ENCODE measurements around the gene MLPH. TPM values are rescaled to one million over a fixed set of nuclear protein-coding genes. Genes with fewer than 3 reads are reported as not detected.

The MLPH gene
- total RNA-seq, 1 donor from 2014 or later, result 73.5 TPM

DNA sequence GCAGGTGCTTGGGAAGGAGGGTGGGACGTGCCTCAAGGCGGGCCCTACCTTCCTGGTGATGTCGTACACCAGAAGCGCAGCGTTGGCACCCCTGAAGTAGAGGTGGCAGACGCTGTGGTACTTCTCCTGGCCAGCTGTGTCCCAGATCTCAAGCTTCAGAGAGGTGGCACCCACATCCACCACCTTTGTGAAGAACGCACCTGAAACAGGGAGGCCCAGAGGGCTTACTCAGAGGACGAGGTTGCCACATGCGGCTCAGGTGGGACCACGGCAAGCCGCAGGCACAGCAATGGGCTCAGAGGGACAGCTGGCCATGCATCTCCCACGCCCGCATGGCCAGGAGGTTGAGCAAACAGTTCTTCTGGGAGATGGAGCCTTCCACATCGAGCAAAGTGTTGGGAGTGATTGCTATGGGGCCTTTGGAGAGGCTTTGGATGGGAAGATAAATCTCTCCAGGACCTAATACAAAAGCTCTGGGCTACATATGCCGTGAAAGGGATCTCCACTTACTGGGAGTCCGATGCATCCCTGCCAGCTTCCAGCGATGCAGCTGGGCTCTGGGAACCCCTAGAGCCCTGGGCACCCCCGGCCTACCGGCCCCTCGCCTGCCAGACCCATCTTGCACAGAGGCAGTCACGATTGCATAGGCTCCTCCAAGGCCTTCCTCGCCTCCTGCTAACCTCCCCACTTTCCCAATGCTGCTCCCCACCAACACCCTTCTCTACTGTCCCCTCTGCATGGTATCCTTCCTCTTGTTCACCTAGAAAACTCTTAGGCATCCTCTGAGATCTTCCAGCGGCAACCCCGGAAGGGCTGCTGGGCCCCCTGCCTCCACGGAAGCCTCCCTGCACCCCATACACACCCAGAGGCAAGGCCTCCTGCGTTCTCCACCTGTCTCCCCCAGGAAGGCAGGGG, 91.2 kb downstream of the MLPH start:
- Histone ChIP-seq H3K4me1 (peaks cover 42% of the 10 kb centered on the region), H3K27me3 (ENCODE audit: low read depth) (no peaks in the 10 kb centered on the region), H3K9me3 (replicated peaks) (no peaks in the 10 kb centered on the region), H3K4me3 (no peak overlapping the region), H3K27ac (replicated peaks) (no peak overlapping the region), H3K36me3 (no peaks in the 10 kb centered on the region)
- DNase-seq, result no peak
- intact Hi-C loops (cut with micrococcal nuclease), result no loop called here
- TF ChIP-seq, protein P1, sequence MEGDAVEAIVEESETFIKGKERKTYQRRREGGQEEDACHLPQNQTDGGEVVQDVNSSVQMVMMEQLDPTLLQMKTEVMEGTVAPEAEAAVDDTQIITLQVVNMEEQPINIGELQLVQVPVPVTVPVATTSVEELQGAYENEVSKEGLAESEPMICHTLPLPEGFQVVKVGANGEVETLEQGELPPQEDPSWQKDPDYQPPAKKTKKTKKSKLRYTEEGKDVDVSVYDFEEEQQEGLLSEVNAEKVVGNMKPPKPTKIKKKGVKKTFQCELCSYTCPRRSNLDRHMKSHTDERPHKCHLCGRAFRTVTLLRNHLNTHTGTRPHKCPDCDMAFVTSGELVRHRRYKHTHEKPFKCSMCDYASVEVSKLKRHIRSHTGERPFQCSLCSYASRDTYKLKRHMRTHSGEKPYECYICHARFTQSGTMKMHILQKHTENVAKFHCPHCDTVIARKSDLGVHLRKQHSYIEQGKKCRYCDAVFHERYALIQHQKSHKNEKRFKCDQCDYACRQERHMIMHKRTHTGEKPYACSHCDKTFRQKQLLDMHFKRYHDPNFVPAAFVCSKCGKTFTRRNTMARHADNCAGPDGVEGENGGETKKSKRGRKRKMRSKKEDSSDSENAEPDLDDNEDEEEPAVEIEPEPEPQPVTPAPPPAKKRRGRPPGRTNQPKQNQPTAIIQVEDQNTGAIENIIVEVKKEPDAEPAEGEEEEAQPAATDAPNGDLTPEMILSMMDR (IDR thresholded peaks at IDR 0.05; ENCODE audit: borderline replicate concordance), result no peak

DNA sequence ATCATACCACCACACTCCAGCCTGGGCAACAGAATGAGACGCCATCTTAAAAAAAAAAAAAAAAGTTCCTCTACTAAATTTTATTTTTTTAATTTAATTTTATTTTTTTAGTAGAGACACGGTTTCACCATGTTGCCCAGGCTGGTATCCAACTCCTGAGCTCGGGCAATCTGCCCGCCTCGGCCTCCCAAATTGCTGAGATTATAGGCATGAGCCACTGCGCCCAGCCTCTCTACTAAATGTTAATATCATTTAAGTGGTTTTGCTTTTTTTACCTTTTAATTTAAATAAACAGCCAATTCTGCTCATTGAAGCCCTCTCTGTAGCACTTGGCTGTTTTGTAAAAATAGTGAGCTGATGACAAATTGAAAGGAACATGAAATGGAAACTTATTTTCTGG, 94.3 kb downstream of the MLPH start:
- Histone ChIP-seq H3K4me1 (peaks cover 32% of the 10 kb centered on the region), H3K27me3 (ENCODE audit: low read depth) (no peaks in the 10 kb centered on the region), H3K4me3 (no peak overlapping the region), H3K27ac (replicated peaks) (peak overlapping the region; percentile 88), H3K9me3 (replicated peaks) (no peaks in the 10 kb centered on the region), H3K36me3 (no peaks in the 10 kb centered on the region)
- intact Hi-C loops (cut with micrococcal nuclease), result loop anchor here (5.0 kb wide), 1 partner anchor 166 kb away; no protein-coding TSS in a partner anchor
- TF ChIP-seq, protein P1 (IDR thresholded peaks at IDR 0.05; ENCODE audit: borderline replicate concordance), result no peak
- DNase-seq, result no peak

DNA sequence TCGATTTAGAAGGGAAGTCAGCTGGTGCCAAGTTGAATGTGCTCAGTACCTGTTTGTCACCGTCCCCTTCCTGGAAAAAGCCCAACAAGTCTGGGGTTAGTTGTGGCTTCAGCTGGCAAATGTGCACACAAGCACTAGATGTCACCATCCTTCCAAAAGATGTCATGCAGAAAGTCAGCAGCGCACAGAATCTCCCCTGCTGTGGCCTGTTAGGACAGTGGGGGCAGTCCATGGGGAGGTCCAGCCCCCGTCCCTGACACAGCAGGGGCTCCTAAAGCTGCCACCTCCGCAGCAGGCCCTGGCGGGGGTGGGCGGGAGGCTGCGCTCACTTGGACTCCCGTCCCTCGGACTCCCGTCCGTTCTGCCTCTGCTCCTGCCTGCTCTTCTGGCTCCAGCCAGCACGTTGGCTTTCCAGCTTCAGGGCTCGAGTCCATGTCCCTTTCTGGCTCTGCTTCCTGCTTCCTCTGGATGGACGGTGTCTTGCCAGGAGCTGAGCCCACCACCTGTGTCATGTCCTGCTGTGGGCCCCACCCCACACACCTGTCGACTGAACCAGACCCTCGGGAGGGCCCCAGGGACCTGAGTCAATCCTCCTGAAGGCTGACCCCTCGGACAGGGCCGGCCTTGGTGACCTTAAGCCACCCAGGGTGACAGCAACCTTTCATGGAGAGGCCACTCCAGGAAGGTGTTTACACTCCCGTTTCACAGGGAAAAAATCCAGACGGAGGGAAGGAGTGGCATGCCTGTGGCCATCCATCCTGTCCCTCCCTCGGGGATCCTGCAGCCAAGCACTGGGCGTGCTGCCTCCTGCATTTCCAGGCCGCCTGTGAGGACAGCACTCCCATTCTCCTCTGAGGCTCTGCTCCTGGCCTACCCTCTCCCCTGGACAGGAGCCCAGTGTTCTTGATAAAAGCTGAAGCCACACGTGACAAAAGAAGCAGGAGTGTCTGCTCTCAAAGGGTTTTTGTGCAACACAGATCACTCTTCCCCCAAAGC, 95.0 kb downstream of the MLPH start:
- Histone ChIP-seq H3K27me3 (ENCODE audit: low read depth) (no peaks in the 10 kb centered on the region), H3K4me3 (peak overlapping the region; percentile 46), H3K27ac (replicated peaks) (peak overlapping the region; percentile 88), H3K4me1 (peaks cover 34% of the 10 kb centered on the region), H3K36me3 (no peaks in the 10 kb centered on the region), H3K9me3 (replicated peaks) (no peaks in the 10 kb centered on the region)
- TF ChIP-seq, protein P1 (IDR thresholded peaks at IDR 0.05; ENCODE audit: borderline replicate concordance), result peak; percentile 68
- intact Hi-C loops (cut with micrococcal nuclease), result loop anchor here (5.0 kb wide), 1 partner anchor 165 kb away; no protein-coding TSS in a partner anchor
- DNase-seq, result peak; percentile 81

DNA sequence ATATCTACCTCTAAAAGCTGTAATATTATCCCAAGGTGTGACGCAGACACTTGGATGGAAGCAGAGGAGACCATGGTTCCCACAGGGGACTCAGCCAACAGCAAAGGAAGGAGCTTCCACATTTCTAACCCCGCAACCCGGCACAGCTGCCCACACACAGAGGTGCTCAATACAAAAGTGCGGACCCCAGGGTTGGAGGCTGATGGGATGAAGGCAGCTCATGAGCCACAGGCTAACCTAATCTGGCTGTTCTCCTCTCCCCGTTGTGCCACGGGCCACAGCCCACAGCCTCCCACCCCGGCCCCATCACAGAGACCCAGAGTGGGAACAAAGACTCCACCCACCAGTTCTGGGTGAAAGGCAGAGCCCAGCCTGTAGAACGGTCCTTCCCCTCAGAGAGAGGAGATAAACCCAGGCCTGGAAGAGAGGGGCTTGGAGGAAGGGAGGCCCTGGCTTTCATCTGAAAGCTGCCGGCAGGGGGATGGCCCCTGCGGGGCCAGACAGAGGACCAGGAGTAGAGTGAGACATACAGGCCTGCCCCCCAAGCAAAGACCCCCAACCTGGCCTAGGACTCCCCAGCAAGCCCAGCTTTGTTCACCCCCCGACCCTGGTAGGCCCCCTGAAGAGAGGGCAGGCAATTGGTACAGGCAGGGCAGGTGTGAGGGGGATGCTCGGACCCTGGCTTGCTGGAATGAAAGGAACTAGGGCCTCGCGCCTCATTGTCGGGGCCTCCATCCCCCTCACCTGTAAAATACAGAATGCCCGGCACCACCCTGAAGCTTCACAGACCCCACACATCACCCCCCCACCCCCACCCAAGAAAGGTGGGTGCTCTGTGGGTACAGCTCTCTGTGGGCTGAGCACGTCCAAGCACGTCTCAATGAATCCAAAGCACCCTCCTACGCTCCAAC, 96.6 kb downstream of the MLPH start:
- H3K36me3 ChIP-seq, result no peaks in the 10 kb centered on the region
- H3K9me3 ChIP-seq (replicated peaks), result no peaks in the 10 kb centered on the region
- no peak overlapping the region for H3K27ac ChIP-seq (replicated peaks)
- no peak overlapping the region for H3K4me3 ChIP-seq
- TF ChIP-seq, protein P1 (IDR thresholded peaks at IDR 0.05; ENCODE audit: borderline replicate concordance), result no peak
- peaks cover 36% of the 10 kb centered on the region for H3K4me1 ChIP-seq
- no peak for DNase-seq
- intact Hi-C loops (cut with micrococcal nuclease), result loop anchor here (5.0 kb wide), 1 partner anchor 164 kb away; no protein-coding TSS in a partner anchor
- H3K27me3 ChIP-seq (ENCODE audit: low read depth), result no peaks in the 10 kb centered on the region

Measured in left ventricle myocardium inferior (tissue), 1 donor.